ENCODE results near the gene C1QTNF7.

C1QTNF7 gene

GRCh38 chr4:15459706-15460105 is 31.9 kb downstream of the C1QTNF7 start:
- DNase-seq = no peak

GRCh38 chr4:15466596-15466995 is 38.8 kb downstream of the C1QTNF7 start:
- no peak for DNase-seq

- peak; percentile 83 for DNase-seq
These were observed 41.7 kb downstream of the C1QTNF7 start, which contains the start of gene CC2D2A for GRCh38 chr4:15469402-15470127. Gene CC2D2A (plus strand): TSS chr4:15469882. CDS start chr4:15475933, 6,051 bp downstream.

- no peak for DNase-seq
These were observed 42.3 kb downstream of the C1QTNF7 start for GRCh38 chr4:15470128-15470475.

- DNase-seq = no peak
These were observed 48.6 kb downstream of the C1QTNF7 start for GRCh38 chr4:15476396-15476795.

GRCh38 chr4:15478724-15479088 is 50.9 kb downstream of the C1QTNF7 start:
- no peak for DNase-seq

GRCh38 chr4:15479089-15479912 is 51.5 kb downstream of the C1QTNF7 start:
- DNase-seq = peak; percentile 97

- DNase-seq = no peak
These were observed 52.0 kb downstream of the C1QTNF7 start for GRCh38 chr4:15479913-15480185.

- no peak for DNase-seq
These were observed 54.3 kb downstream of the C1QTNF7 start for GRCh38 chr4:15481961-15482745.

GRCh38 chr4:15482842-15483241 is 55.0 kb downstream of the C1QTNF7 start:
- DNase-seq = no peak

- no peak for DNase-seq
These were observed 60.3 kb downstream of the C1QTNF7 start for GRCh38 chr4:15488136-15488535.

- DNase-seq = no peak
These were observed 61.0 kb downstream of the C1QTNF7 start for GRCh38 chr4:15488658-15489470.

GRCh38 chr4:15489551-15489950 is 61.7 kb downstream of the C1QTNF7 start:
- DNase-seq = no peak

GRCh38 chr4:15493411-15493810 is 65.6 kb downstream of the C1QTNF7 start:
- no peak for DNase-seq

- no peak for DNase-seq
These were observed 67.8 kb downstream of the C1QTNF7 start for GRCh38 chr4:15495621-15496020.

All from eye (tissue), 1 donor.